Caco-2 (cell line): ENCODE measurements around the gene SHROOM3. TPM values are rescaled to one million over a fixed set of nuclear protein-coding genes. Genes with fewer than 3 reads are reported as not detected.

Experiments
- BruUV-seq: library from RNA; stranded (reverse); fragments of 400-500 nt; replicated peaks from 2 replicates; lab custom pipeline; 2021; lab: Mats Ljungman, UMichigan
- CTCF ChIA-PET: fragments of 300-600 bp; sonication (Branson Sonifier 250); formaldehyde crosslinking; loops from one replicate; lab custom pipeline; 2022; ENCODE audit warnings: antibody characterized with exemption; lab: Charles Lee
- POLR2A ChIA-PET: fragments of 300-600 bp; sonication (Branson Sonifier 250); formaldehyde crosslinking; loops from one replicate; lab custom pipeline; 2022; ENCODE audit warnings: antibody characterized with exemption; lab: Charles Lee
- DNase-seq, 2 experiments: peaks; one replicate each; pipeline versions ENCODE4 v3.0.0 to v3.0.0-alpha.2; 2020 to 2022
- H3K27me3 ChIP-seq: replicated peaks from 2 replicates; pipeline ENCODE4 v1.6.0; 2011; ENCODE audit warnings: low read length; ENCODE audit not compliant: control insufficient read depth, insufficient read depth
- H3K36me3 ChIP-seq: 2 replicates; pipeline ENCODE4 v1.5.1; 2011; ENCODE audit warnings: low read length; ENCODE audit not compliant: control insufficient read depth, insufficient read depth
- H3K4me1 ChIP-seq: fragments of 250-450 bp; sonication (Bioruptor Pico); 2 replicates; pipeline ENCODE4 v1.5.1; 2020; ENCODE audit warnings: mild to moderate bottlenecking
- H3K4me3 ChIP-seq: 2 replicates; pipeline ENCODE4 v1.5.1; 2011; ENCODE audit warnings: low read depth, mild to moderate bottlenecking, control low read depth, low read length
- H3K9me3 ChIP-seq: fragments of 250-450 bp; sonication (Bioruptor Pico); 2 replicates; pipeline ENCODE4 v1.5.1; 2020; ENCODE audit warnings: mild to moderate bottlenecking, moderate library complexity
- H3K27ac Mint-ChIP-seq: one replicate; pipeline ENCODE4 v1.8.0; 2022; ENCODE audit warnings: mixed read lengths; ENCODE audit not compliant: unreplicated experiment
- H3K27me3 Mint-ChIP-seq: one replicate; pipeline ENCODE4 v1.8.0; 2022; ENCODE audit warnings: mixed read lengths; ENCODE audit not compliant: insufficient read depth, unreplicated experiment
- H3K36me3 Mint-ChIP-seq: one replicate; pipeline ENCODE4 v1.8.0; 2022; ENCODE audit warnings: mild to moderate bottlenecking, mixed read lengths; ENCODE audit not compliant: insufficient read depth, unreplicated experiment
- H3K4me1 Mint-ChIP-seq: one replicate; pipeline ENCODE4 v1.8.0; 2022; ENCODE audit warnings: low read depth, mixed read lengths; ENCODE audit not compliant: unreplicated experiment
- H3K4me3 Mint-ChIP-seq: one replicate; pipeline ENCODE4 v1.8.0; 2022; ENCODE audit warnings: mild to moderate bottlenecking, moderate library complexity, mixed read lengths; ENCODE audit not compliant: unreplicated experiment
- H3K9me3 Mint-ChIP-seq: one replicate; pipeline ENCODE4 v1.8.0; 2022; ENCODE audit warnings: mixed read lengths; ENCODE audit not compliant: unreplicated experiment
- intact Hi-C: fragments of 100-400 bp; cut with micrococcal nuclease; formaldehyde crosslinking; loops from one replicate; pipeline ENCODE4 v1.10.0; 2022; ENCODE audit not compliant: unreplicated experiment
- total RNA-seq: library from RNA; stranded (reverse); gene quantifications from 2 replicates; pipeline ENCODE4 v1.2.3, GENCODE V29; 2022
- TF ChIP-seq, protein P1 (sequence below), 2 experiments: fragments of 200-600 bp in 1 of 2; IDR thresholded peaks; 1 replicate in 1 of 2; 2 replicates in 1 of 2; pipeline versions ENCODE4 v1.5.1 to v1.8.0; 2011 to 2022; ENCODE audit warnings: antibody characterized with exemption in 1 of 2, control low read depth in 1 of 2, inconsistent platforms in 1 of 2, low read depth in 1 of 2, low read length in 1 of 2, mild to moderate bottlenecking in 1 of 2, moderate library complexity in 1 of 2; ENCODE audit not compliant: insufficient read depth in 1 of 2, severe bottlenecking in 1 of 2, unreplicated experiment in 1 of 2

The SHROOM3 gene
- total RNA-seq, 1 experiment from 2014 or later, result 16.3 TPM

DNA sequence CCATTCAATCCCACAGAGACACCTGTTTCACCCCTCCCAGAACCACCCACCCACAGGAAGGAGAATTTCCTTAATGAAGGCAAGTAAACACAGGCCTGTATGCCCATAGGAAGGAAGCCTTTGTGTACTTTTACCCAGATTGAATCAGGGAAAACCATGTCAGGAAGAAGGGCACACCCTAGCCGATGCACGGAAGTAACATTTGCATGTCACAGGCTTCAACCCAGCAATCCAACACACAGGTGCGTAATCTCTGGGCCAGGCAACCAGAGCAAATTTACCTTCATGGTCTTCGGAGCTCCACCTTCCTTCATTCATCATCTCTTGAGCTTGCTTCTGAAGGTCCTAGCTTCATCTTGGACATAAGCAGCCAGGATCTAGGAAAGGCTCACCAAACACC, 206.3 kb downstream of the SHROOM3 start:
- H3K27me3 ChIP-seq, result no peaks in the 10 kb centered on the region
- no peak overlapping the region for H3K27ac Mint-ChIP-seq
- CTCF ChIA-PET, result no interaction called here

DNA sequence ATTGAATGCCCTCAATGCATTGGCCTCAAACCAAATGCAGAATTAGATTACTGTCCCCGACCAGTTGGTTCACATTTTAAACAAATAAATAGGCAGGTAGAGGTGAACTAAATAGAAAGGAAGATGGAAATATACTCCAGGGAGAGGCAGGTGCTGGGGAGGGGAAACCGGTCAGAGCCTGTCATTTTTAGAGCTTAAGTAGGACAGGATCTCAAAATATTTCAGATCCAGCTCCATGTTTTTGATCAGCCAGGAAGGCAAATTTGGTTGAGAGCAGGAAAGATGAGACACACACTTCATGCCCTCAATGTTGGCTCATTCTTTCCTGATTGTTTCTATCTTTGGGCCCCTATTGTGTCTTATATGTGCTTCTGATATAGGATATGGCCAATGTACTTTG, 206.7 kb downstream of the SHROOM3 start:
- H3K4me1 ChIP-seq, result no peaks in the 10 kb centered on the region; the same call in 1 of the 2 replicates
- H3K9me3 ChIP-seq, result no peaks in the 10 kb centered on the region
- intact Hi-C loops, result no loop called here
- no peak for DNase-seq
- H3K36me3 ChIP-seq, result no peaks in the 10 kb centered on the region
- no peak overlapping the region for H3K27ac Mint-ChIP-seq
- no peaks in the 10 kb centered on the region for H3K27me3 Mint-ChIP-seq
- TF ChIP-seq, protein P1, sequence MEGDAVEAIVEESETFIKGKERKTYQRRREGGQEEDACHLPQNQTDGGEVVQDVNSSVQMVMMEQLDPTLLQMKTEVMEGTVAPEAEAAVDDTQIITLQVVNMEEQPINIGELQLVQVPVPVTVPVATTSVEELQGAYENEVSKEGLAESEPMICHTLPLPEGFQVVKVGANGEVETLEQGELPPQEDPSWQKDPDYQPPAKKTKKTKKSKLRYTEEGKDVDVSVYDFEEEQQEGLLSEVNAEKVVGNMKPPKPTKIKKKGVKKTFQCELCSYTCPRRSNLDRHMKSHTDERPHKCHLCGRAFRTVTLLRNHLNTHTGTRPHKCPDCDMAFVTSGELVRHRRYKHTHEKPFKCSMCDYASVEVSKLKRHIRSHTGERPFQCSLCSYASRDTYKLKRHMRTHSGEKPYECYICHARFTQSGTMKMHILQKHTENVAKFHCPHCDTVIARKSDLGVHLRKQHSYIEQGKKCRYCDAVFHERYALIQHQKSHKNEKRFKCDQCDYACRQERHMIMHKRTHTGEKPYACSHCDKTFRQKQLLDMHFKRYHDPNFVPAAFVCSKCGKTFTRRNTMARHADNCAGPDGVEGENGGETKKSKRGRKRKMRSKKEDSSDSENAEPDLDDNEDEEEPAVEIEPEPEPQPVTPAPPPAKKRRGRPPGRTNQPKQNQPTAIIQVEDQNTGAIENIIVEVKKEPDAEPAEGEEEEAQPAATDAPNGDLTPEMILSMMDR (IDR thresholded peaks at IDR 0.05; ENCODE audit: insufficient read depth in 1 of 2, low read depth in 1 of 2, low read length in 1 of 2, severe bottlenecking in 1 of 2, unreplicated experiment in 1 of 2), result no peak
- BruUV-seq, result no TSS peak
- no peaks in the 10 kb centered on the region for H3K9me3 Mint-ChIP-seq
- H3K4me3 Mint-ChIP-seq, result no peak overlapping the region
- ChIA-PET POLR2A (no interaction called here), CTCF (no interaction called here)
- no peak overlapping the region for H3K4me3 ChIP-seq
- H3K27me3 ChIP-seq, result no peaks in the 10 kb centered on the region
- no peaks in the 10 kb centered on the region for H3K4me1 Mint-ChIP-seq
- no peaks in the 10 kb centered on the region for H3K36me3 Mint-ChIP-seq

More for the DNA sequence above, 206.3 kb downstream of the SHROOM3 start:
- Mint-ChIP-seq H3K9me3 (no peaks in the 10 kb centered on the region), H3K4me3 (no peak overlapping the region), H3K27me3 (no peaks in the 10 kb centered on the region), H3K4me1 (no peaks in the 10 kb centered on the region), H3K36me3 (no peaks in the 10 kb centered on the region)
- POLR2A ChIA-PET, result no interaction called here
- intact Hi-C loops, result no loop called here
- no peaks in the 10 kb centered on the region; the same call in 1 of the 2 replicates for H3K4me1 ChIP-seq
- H3K36me3 ChIP-seq, result no peaks in the 10 kb centered on the region
- H3K9me3 ChIP-seq, result no peaks in the 10 kb centered on the region
- TF ChIP-seq, protein P1 (IDR thresholded peaks at IDR 0.05; ENCODE audit: insufficient read depth in 1 of 2, low read depth in 1 of 2, low read length in 1 of 2, severe bottlenecking in 1 of 2, unreplicated experiment in 1 of 2), result no peak
- no peak overlapping the region for H3K4me3 ChIP-seq
- DNase-seq, result no peak
- no TSS peak for BruUV-seq

DNA sequence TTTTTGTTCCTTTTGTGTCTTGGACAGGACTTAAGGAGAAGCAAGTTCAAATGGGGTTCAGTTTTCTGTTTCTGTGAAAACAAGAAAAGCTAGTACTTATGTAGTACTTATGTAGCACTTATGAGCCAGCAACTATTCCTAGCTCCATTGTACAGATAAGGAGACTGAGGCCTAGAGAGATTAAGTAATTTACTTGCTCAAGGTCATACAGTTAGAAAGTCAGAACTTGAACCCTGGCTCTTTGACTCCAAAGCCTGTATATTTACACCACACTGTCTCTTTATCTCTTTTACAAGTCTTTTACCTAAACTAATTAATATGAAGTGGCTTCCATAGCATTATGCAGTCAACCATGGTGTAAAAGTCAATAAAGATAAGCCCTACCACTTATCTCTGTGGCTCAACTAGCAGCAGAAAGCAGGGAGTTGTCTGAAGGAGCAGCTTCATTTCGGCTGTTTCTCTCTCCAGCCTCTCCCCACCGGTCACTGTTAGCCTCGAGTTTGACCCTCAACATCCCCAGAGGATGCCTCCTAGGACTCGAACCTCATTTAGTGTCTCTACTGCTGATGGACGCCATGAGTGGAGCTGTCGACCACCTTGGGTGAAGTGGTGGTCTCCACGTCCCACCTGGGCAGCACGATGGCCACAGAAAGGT, 209.9 kb downstream of the SHROOM3 start:
- Mint-ChIP-seq H3K4me3 (no peak overlapping the region), H3K27ac (no peak overlapping the region), H3K9me3 (no peaks in the 10 kb centered on the region), H3K4me1 (no peaks in the 10 kb centered on the region), H3K27me3 (no peaks in the 10 kb centered on the region), H3K36me3 (no peaks in the 10 kb centered on the region)
- H3K4me3 ChIP-seq, result no peak overlapping the region
- ChIA-PET CTCF (no interaction called here), POLR2A (no interaction called here)
- DNase-seq, result no peak
- no peaks in the 10 kb centered on the region for H3K4me1 ChIP-seq
- no peaks in the 10 kb centered on the region for H3K9me3 ChIP-seq
- H3K36me3 ChIP-seq, result no peaks in the 10 kb centered on the region
- BruUV-seq, result no TSS peak
- intact Hi-C loops, result no loop called here
- H3K27me3 ChIP-seq, result no peaks in the 10 kb centered on the region
- TF ChIP-seq, protein P1 (IDR thresholded peaks at IDR 0.05; ENCODE audit: insufficient read depth in 1 of 2, low read depth in 1 of 2, low read length in 1 of 2, severe bottlenecking in 1 of 2, unreplicated experiment in 1 of 2), result no peak
